ENCODE measurements around the gene SEPTIN1. TPM values are rescaled to one million over a fixed set of nuclear protein-coding genes. Genes with fewer than 3 reads are reported as not detected.
A peak's percentile ranks its signal among the peaks of the same experiment; 100 is the strongest.

Gene SEPTIN1
- total and polyA plus RNA-seq, 2 of the 13 experiments (the other 11 are each of a cell fraction or from before 2014, with no cell fraction given) = 0.18 to 0.67 TPM

- peak; percentile 61; the same call in 1 of the 2 replicates for TF ChIP-seq ZNF563 (CRISPR knock-in tag; IDR thresholded peaks at IDR 0.05)
- TF ChIP-seq ZNF12 (CRISPR knock-in tag; IDR thresholded peaks at IDR 0.05) = no peak
- 0 out of 2 replicates have a peak, but pooled peaks have one; percentile 33 for TF ChIP-seq ZBTB7A (CRISPR knock-in tag; IDR thresholded peaks at IDR 0.05)
- peak; percentile 17; the same call in 1 of the 2 replicates for TF ChIP-seq ZFP36L1 (CRISPR knock-in tag; IDR thresholded peaks at IDR 0.05)
- TF ChIP-seq ZNF615 (CRISPR knock-in tag; IDR thresholded peaks at IDR 0.05; ENCODE audit: borderline replicate concordance) = 0 out of 2 replicates have a peak, but pooled peaks have one; percentile 34
Measured at GRCh38 chr16:30354423-30355143, 27.8 kb downstream of the SEPTIN1 start (continued).

- DNase-seq (ENCODE audit: low spot score) = no peak
- Histone ChIP-seq H3K9ac (ENCODE audit: insufficient read depth, low read depth, low read length) (peak overlapping the region; percentile 84), H3K4me2 (ENCODE audit: low read depth, low read length) (peak overlapping the region; percentile 96), H3K27ac (ENCODE audit: extremely low read length, insufficient read depth, low read length) (peak overlapping the region; percentile 3), H3K79me2 (ENCODE audit: insufficient read depth, low read length) (peaks cover 23% of the 10 kb centered on the region), H2AFZ (ENCODE audit: low read length) (no peak overlapping the region), H4K20me1 (ENCODE audit: insufficient read depth, low read length) (no peaks in the 10 kb centered on the region), H3K4me1 (ENCODE audit: insufficient read depth, low read length) (peaks cover 60% of the 10 kb centered on the region), H3K27me3 (ENCODE audit: control insufficient read depth in 1 of 2, insufficient read depth in 2 of 2, low read length in 2 of 2) (no peaks in the 10 kb centered on the region; a peak in 1 of 5 replicates), H3K4me3 (replicated peaks in 1 of 3; ENCODE audit: insufficient read depth in 1 of 3, low read depth in 2 of 3, low read length in 3 of 3) (peak overlapping the region; percentile 85 to 94 (median 88); a peak in 4 of 6 replicates), H3K36me3 (replicated peaks in 1 of 2; ENCODE audit: control insufficient read depth in 1 of 2, insufficient read depth in 2 of 2, low read length in 2 of 2) (peaks cover 5 to 35% of the 10 kb centered on the region in 2 experiments; a peak in 4 of 5 replicates), H3K9me3 (ENCODE audit: low read length) (no peaks in the 10 kb centered on the region)
- no peak for FAIRE-seq
- no TSS peak for BruUV-seq (replicated peaks)
- ATAC-seq = no peak
- CTCF ChIA-PET (ENCODE audit: low intra/inter-chr PET ratio, low total read pairs) = interaction anchor here (1.2 to 2.4 kb wide), 2 partner anchors 56 to 276 kb away, joined by 3 to 10 read pairs; no protein-coding TSS in a partner anchor
- POLR2A ChIA-PET = interaction anchor here (1.3 to 6.7 kb wide), 9 partner anchors 9 to 54 kb away, joined by 3 to 94 read pairs (median 7); partner anchors contain the start of genes TBC1D10B and ZNF771
- 97% methylated on average over 17 of the region's 23 CpGs for WGBS (ENCODE audit: low lambda C conversion rate)
- in situ Hi-C loops (cut with HindIII; ENCODE audit: extremely low pct_ligation_motif_present, low pct_unique_long_range_greater_than_20kb) (loop anchor here (10.0 kb wide), 1 partner anchor 261 kb away; the partner anchor contains the start of gene ZNF689), intact Hi-C loops (cut with micrococcal nuclease; ENCODE audit: unreplicated experiment) (loop anchor here (2.0 kb wide), 2 partner anchors 19 to 55 kb away; no protein-coding TSS in a partner anchor)
- TF ChIP-seq RNF219 (CRISPR knock-in tag; IDR thresholded peaks at IDR 0.05) = no peak
- no peak for TF ChIP-seq ZFP90 (CRISPR knock-in tag; IDR thresholded peaks at IDR 0.05; ENCODE audit: borderline replicate concordance)
- TF ChIP-seq KDM3A (CRISPR knock-in tag; IDR thresholded peaks at IDR 0.05; ENCODE audit: low read depth) = no peak
- no peak for TF ChIP-seq ZNF230 (CRISPR knock-in tag; IDR thresholded peaks at IDR 0.05)
- no peak for TF ChIP-seq EZH2 (conservative IDR thresholded peaks at IDR 0.05; ENCODE audit: low read depth, low read length)
- TF ChIP-seq ZNF275 (CRISPR knock-in tag; IDR thresholded peaks at IDR 0.05; ENCODE audit: borderline replicate concordance) = 0 out of 2 replicates have a peak, but pooled peaks have one; percentile 22
- no peak for TF ChIP-seq ZFYVE20 (CRISPR knock-in tag; IDR thresholded peaks at IDR 0.05; ENCODE audit: borderline replicate concordance, low read depth)
- TF ChIP-seq HES4 (CRISPR knock-in tag; IDR thresholded peaks at IDR 0.05; ENCODE audit: borderline replicate concordance) = no peak
- peak; percentile 97 for TF ChIP-seq AGO2 (optimal IDR thresholded peaks at IDR 0.05; ENCODE audit: low read depth, low read length)
- TF ChIP-seq ZIK1 (CRISPR knock-in tag; IDR thresholded peaks at IDR 0.05; ENCODE audit: borderline replicate concordance, low read depth) = no peak
- peak; percentile 9; the same call in 1 of the 2 replicates for TF ChIP-seq GABPB1 (CRISPR knock-in tag; IDR thresholded peaks at IDR 0.05)
- TF ChIP-seq GABPA (IDR thresholded peaks at IDR 0.05; ENCODE audit: low read depth, low read length) = no peak
- TF ChIP-seq GABPA (CRISPR knock-in tag; IDR thresholded peaks at IDR 0.05; ENCODE audit: low read depth) = no peak
- no peak for TF ChIP-seq PLRG1 (conservative IDR thresholded peaks at IDR 0.05)
Measured at GRCh38 chr16:30353438-30354129, 28.8 kb downstream of the SEPTIN1 start.
